OCI-LY1 (cell line): Measurements from ENCODE around the gene PAX6.

Experiments
- H2AFZ ChIP-seq: fragments of 200-600 bp; sonication (generic), shearing (Covaris generic); 2 replicates; pipeline ENCODE4 v1.6.0; 2014; ENCODE audit warnings: antibody characterized with exemption, mild to moderate bottlenecking, low read length
- H3F3A ChIP-seq: fragments of 200-600 bp; sonication (generic), shearing (Covaris generic); 2 replicates; pipeline ENCODE4 v1.6.0; 2014; ENCODE audit warnings: mild to moderate bottlenecking, antibody characterized with exemption, low read length, moderate library complexity; ENCODE audit not compliant: insufficient read depth
- H3K27ac ChIP-seq: fragments of 200-600 bp; sonication (generic); 2 replicates; pipeline ENCODE4 v1.5.1; 2014; ENCODE audit warnings: low read length, mixed run types, mild to moderate bottlenecking, low read depth; ENCODE audit not compliant: poor library complexity, severe bottlenecking
- H3K27me3 ChIP-seq: fragments of 200-600 bp; sonication (generic); 2 replicates; pipeline ENCODE4 v1.6.0; 2014; ENCODE audit warnings: antibody characterized with exemption, mild to moderate bottlenecking, low read length, moderate library complexity; ENCODE audit not compliant: insufficient read depth
- H3K36me3 ChIP-seq: fragments of 200-600 bp; sonication (generic); 2 replicates; pipeline ENCODE4 v1.6.1; 2014; ENCODE audit warnings: mild to moderate bottlenecking, antibody characterized with exemption, low read length, moderate library complexity, mixed read lengths; ENCODE audit not compliant: insufficient read depth
- H3K4me1 ChIP-seq: fragments of 200-600 bp; sonication (generic); 2 replicates; pipeline ENCODE4 v1.5.1; 2014; ENCODE audit warnings: mild to moderate bottlenecking, low read length, moderate library complexity; ENCODE audit not compliant: insufficient read depth, severe bottlenecking
- H3K4me2 ChIP-seq: fragments of 200-600 bp; sonication (generic), shearing (Covaris generic); 2 replicates; pipeline ENCODE4 v1.6.1; 2014; ENCODE audit warnings: low read length
- H3K4me3 ChIP-seq: fragments of 200-600 bp; sonication (generic); 2 replicates; pipeline ENCODE4 v1.5.1; 2014; ENCODE audit warnings: low read length, low read depth, mild to moderate bottlenecking, mixed read lengths; ENCODE audit not compliant: poor library complexity, severe bottlenecking
- H3K79me2 ChIP-seq: fragments of 200-600 bp; shearing (Covaris generic); 2 replicates; pipeline ENCODE4 v1.6.1; 2016; ENCODE audit warnings: mixed run types, low read length, mixed read lengths; ENCODE audit not compliant: insufficient read depth
- H3K9ac ChIP-seq: fragments of 200-600 bp; sonication (generic), shearing (Covaris generic); 2 replicates; pipeline ENCODE4 v1.6.1; 2014; ENCODE audit warnings: mild to moderate bottlenecking, low read length, mixed read lengths
- H3K9me2 ChIP-seq: fragments of 200-600 bp; sonication (generic), shearing (Covaris generic); 2 replicates; pipeline ENCODE4 v1.6.1; 2014; ENCODE audit warnings: low read depth, mild to moderate bottlenecking, low read length, mixed read lengths
- H3K9me3 ChIP-seq: fragments of 200-600 bp; shearing (Covaris generic); 2 replicates; pipeline ENCODE4 v1.6.1; 2014; ENCODE audit warnings: low read length, mixed read lengths
- H4K20me1 ChIP-seq: fragments of 200-600 bp; sonication (generic), shearing (Covaris generic); 2 replicates; pipeline ENCODE4 v1.6.0; 2016; ENCODE audit warnings: mild to moderate bottlenecking, low read length; ENCODE audit not compliant: insufficient read depth
- CTCF ChIP-seq: fragments of 200-600 bp; sonication (generic), shearing (Covaris generic); IDR thresholded peaks from 2 replicates; pipeline ENCODE4 v1.5.1; 2017; ENCODE audit warnings: mild to moderate bottlenecking, antibody characterized with exemption, low read length, moderate library complexity, mixed read lengths
- EZH2 ChIP-seq: fragments of 200-600 bp; sonication (generic), shearing (Covaris generic); IDR thresholded peaks from 2 replicates; pipeline ENCODE4 v1.8.0; 2017; ENCODE audit warnings: borderline replicate concordance, mixed run types, mild to moderate bottlenecking, antibody characterized with exemption, low read length, moderate library complexity, mixed read lengths

The PAX6 gene

GRCh38 chr11:31794548-31794947, 16.6 kb downstream of the PAX6 start:
- no peaks in the 10 kb centered on the region for H3K79me2 ChIP-seq
- no peaks in the 10 kb centered on the region for H3K27me3 ChIP-seq
- no peaks in the 10 kb centered on the region for H3F3A ChIP-seq
- TF ChIP-seq EZH2, result no peak
- TF ChIP-seq CTCF, result no peak
- H3K9ac ChIP-seq, result no peak overlapping the region
- no peaks in the 10 kb centered on the region for H4K20me1 ChIP-seq
- H3K9me2 ChIP-seq, result no peaks in the 10 kb centered on the region
- no peaks in the 10 kb centered on the region for H3K36me3 ChIP-seq
- no peaks in the 10 kb centered on the region for H3K9me3 ChIP-seq
- H3K4me2 ChIP-seq, result no peak overlapping the region
- H3K27ac ChIP-seq, result no peak overlapping the region
- H3K4me1 ChIP-seq, result no peaks in the 10 kb centered on the region
- no peak overlapping the region for H2AFZ ChIP-seq
- H3K4me3 ChIP-seq, result no peak overlapping the region

- no peak for TF ChIP-seq EZH2
- TF ChIP-seq CTCF, result no peak
- H3K4me2 ChIP-seq, result no peak overlapping the region
- H4K20me1 ChIP-seq, result no peaks in the 10 kb centered on the region
- no peaks in the 10 kb centered on the region for H3K9me2 ChIP-seq
- H3K27me3 ChIP-seq, result no peaks in the 10 kb centered on the region
- H3K36me3 ChIP-seq, result no peaks in the 10 kb centered on the region
- no peak overlapping the region for H2AFZ ChIP-seq
- no peak overlapping the region for H3K27ac ChIP-seq
- H3K9ac ChIP-seq, result no peak overlapping the region
- H3K4me3 ChIP-seq, result no peak overlapping the region
- H3K79me2 ChIP-seq, result no peaks in the 10 kb centered on the region
- H3F3A ChIP-seq, result no peaks in the 10 kb centered on the region
- H3K9me3 ChIP-seq, result no peaks in the 10 kb centered on the region
- no peaks in the 10 kb centered on the region for H3K4me1 ChIP-seq
Observed at GRCh38 chr11:31793264-31793663, 17.9 kb downstream of the PAX6 start.

- H3K79me2 ChIP-seq, result no peaks in the 10 kb centered on the region
- no peak overlapping the region for H3K27ac ChIP-seq
- no peaks in the 10 kb centered on the region for H3K27me3 ChIP-seq
- no peaks in the 10 kb centered on the region for H3K4me1 ChIP-seq
- H3K4me3 ChIP-seq, result no peak overlapping the region
- TF ChIP-seq EZH2 (no peak), CTCF (no peak)
- H3F3A ChIP-seq, result no peaks in the 10 kb centered on the region
- H3K9me3 ChIP-seq, result no peaks in the 10 kb centered on the region
- H3K36me3 ChIP-seq, result no peaks in the 10 kb centered on the region
- H3K9me2 ChIP-seq, result no peaks in the 10 kb centered on the region
- no peak overlapping the region for H2AFZ ChIP-seq
- no peaks in the 10 kb centered on the region for H4K20me1 ChIP-seq
- no peak overlapping the region for H3K4me2 ChIP-seq
- H3K9ac ChIP-seq, result no peak overlapping the region
Observed at GRCh38 chr11:31792456-31792855, 18.7 kb downstream of the PAX6 start.
